B cell (primary cell): ENCODE results near the gene TRAPPC11.

Source experiments
- EZH2 ChIP-seq: IDR thresholded peaks from 2 replicates; pipeline ENCODE4 v1.6.1; 2012; ENCODE audit warnings: borderline replicate concordance, low read depth, mild to moderate bottlenecking, moderate library complexity, low read length; ENCODE audit not compliant: insufficient read depth, poor library complexity, severe bottlenecking
- TF ChIP-seq, protein P1 (sequence below): fragments of 200-600 bp; IDR thresholded peaks from one replicate; pipeline ENCODE4 v1.8.0; 2022; ENCODE audit warnings: antibody characterized with exemption, mild to moderate bottlenecking

DNA sequence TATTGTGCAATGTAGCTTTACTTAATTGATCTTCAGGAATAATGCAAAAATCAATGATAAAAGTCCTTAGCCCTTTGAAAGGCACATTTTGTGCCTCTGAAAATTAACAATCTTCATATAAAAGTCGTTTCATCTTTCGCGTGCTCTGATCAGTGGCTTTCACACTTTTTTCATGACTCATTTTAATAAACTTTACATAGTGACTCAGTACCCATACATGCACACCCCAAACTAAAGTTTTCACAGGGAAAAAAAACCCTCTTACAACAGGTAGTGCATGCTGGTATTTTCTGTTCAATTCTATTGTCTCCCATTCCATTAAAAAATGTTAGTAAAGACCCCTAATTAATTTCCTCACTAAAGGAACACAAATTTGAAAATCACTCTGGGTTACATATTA is 21.6 kb upstream of the TRAPPC11 start:
- TF ChIP-seq, protein P1, sequence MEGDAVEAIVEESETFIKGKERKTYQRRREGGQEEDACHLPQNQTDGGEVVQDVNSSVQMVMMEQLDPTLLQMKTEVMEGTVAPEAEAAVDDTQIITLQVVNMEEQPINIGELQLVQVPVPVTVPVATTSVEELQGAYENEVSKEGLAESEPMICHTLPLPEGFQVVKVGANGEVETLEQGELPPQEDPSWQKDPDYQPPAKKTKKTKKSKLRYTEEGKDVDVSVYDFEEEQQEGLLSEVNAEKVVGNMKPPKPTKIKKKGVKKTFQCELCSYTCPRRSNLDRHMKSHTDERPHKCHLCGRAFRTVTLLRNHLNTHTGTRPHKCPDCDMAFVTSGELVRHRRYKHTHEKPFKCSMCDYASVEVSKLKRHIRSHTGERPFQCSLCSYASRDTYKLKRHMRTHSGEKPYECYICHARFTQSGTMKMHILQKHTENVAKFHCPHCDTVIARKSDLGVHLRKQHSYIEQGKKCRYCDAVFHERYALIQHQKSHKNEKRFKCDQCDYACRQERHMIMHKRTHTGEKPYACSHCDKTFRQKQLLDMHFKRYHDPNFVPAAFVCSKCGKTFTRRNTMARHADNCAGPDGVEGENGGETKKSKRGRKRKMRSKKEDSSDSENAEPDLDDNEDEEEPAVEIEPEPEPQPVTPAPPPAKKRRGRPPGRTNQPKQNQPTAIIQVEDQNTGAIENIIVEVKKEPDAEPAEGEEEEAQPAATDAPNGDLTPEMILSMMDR: no peak
- TF ChIP-seq EZH2: no peak
